ENCODE results near the gene ARPC4. TPM values are rescaled to one million over a fixed set of nuclear protein-coding genes. Genes with fewer than 3 reads are reported as not detected.

Gene ARPC4
- total and polyA plus RNA-seq, 2 donors (not counting 3 experiments of a cell fraction or from before 2014, with no cell fraction given), result 181 to 197 TPM

GRCh38 chr3:9795207-9795606 lies 2.3 kb downstream of the ARPC4 start:
- Histone ChIP-seq H3K4me3 (replicated peaks in 1 of 3; ENCODE audit: insufficient read depth in 1 of 3, low read depth in 1 of 3, low read length in 3 of 3) (no peak overlapping the region), H3K79me2 (ENCODE audit: control insufficient read depth, insufficient read depth, low read length) (peaks cover 43% of the 10 kb centered on the region), H3K9ac (replicated peaks; ENCODE audit: extremely low read depth, insufficient read depth, low read length) (no peak overlapping the region), H3K4me1 (ENCODE audit: control insufficient read depth, extremely low read depth, insufficient read depth, low read length) (peaks cover 13% of the 10 kb centered on the region), H3K36me3 (ENCODE audit: control insufficient read depth in 2 of 2, extremely low read depth in 1 of 2, insufficient read depth in 2 of 2, low read length in 2 of 2) (peaks cover 9 to 17% of the 10 kb centered on the region in 2 experiments), H3K27ac (ENCODE audit: insufficient read depth, low read depth, low read length) (no peak overlapping the region), H3K9me3 (replicated peaks; ENCODE audit: control insufficient read depth, insufficient read depth, low read length) (no peaks in the 10 kb centered on the region), H4K20me1 (replicated peaks; ENCODE audit: control insufficient read depth, extremely low read depth, insufficient read depth, low read length) (no peaks in the 10 kb centered on the region), H3K9me1 (replicated peaks; ENCODE audit: control insufficient read depth, extremely low read depth, insufficient read depth, low read length) (no peaks in the 10 kb centered on the region), H2AFZ (ENCODE audit: low read depth, low read length) (no peak overlapping the region), H3K27me3 (ENCODE audit: control insufficient read depth in 2 of 2, insufficient read depth in 2 of 2, low read length in 2 of 2) (no peaks in the 10 kb centered on the region), H3K4me2 (ENCODE audit: insufficient read depth, low read length) (no peak overlapping the region)
- dilution Hi-C loops (cut with MboI; ENCODE audit: extremely low pct_ligation_motif_present, low sequenced_read_pairs) (no loop called here), intact Hi-C loops (cut with micrococcal nuclease) (no loop called here)
- DNase-seq (ENCODE audit: low read depth, low spot score) (no peak), FAIRE-seq (no peak)
- ChIA-PET CTCF (no interaction called here), POLR2A (no interaction called here)
- no peak for TF ChIP-seq POLR2AphosphoS5 (IDR thresholded peaks at IDR 0.05; ENCODE audit: insufficient read depth, low read depth, low read length)
- no peak for TF ChIP-seq FOS (IDR thresholded peaks at IDR 0.05; ENCODE audit: borderline replicate concordance, insufficient read depth, low read length)
- TF ChIP-seq MYC (IDR thresholded peaks at IDR 0.05; ENCODE audit: low read depth, low read length), result no peak
- no peak for TF ChIP-seq GATA2 (IDR thresholded peaks at IDR 0.05; ENCODE audit: insufficient read depth, insufficient read length, low read depth, low read length)
- no peak for TF ChIP-seq JUN (IDR thresholded peaks at IDR 0.05; ENCODE audit: borderline replicate concordance, insufficient read depth, insufficient read length, low read depth)
- TF ChIP-seq MAX (IDR thresholded peaks at IDR 0.05; ENCODE audit: insufficient read depth, insufficient read length), result no peak
- TF ChIP-seq CTCF (IDR thresholded peaks at IDR 0.05; ENCODE audit: extremely low read depth in 1 of 2, insufficient read depth in 1 of 2, low read depth in 1 of 2, low read length in 2 of 2), result no peak
- TF ChIP-seq EZH2 (IDR thresholded peaks at IDR 0.05; ENCODE audit: borderline replicate concordance, low read depth, low read length, severe bottlenecking), result no peak
- TF ChIP-seq POLR2A (IDR thresholded peaks at IDR 0.05; ENCODE audit: low read depth, low read length), result no peak
- no TSS peak for BruUV-seq (replicated peaks)
